ENCODE data around the gene SPSB3.
"Not testable (repeated sequence)": the region's sequence is repeated elsewhere in the genome, so short reads cannot be mapped to it uniquely, and the experiment has no call there.

SPSB3 gene

DNA sequence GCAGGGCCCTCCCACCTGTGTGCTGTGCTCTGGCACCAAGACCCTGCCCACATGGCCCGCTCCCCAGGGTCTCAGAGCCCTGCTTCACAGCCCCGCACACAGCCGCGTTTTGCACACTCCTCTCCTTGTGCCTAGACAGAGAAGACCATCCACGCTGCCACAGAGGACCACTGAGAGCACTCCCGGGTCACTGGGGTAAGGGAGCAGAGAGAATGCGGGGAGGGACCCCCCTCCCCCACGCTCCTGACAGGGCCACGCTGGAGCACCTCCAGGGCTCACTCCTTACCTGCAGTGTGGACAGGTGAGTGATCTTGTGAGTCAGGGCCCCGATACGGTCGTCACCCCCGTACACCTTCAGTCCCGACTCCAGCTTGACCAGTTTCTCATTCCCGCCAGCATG lies 37.2 kb upstream of the SPSB3 start:
- no peaks in the 10 kb centered on the region for H3K27me3 Mint-ChIP-seq
- H3K36me3 Mint-ChIP-seq: peaks cover 2% of the 10 kb centered on the region
- H3K9me3 Mint-ChIP-seq: no peaks in the 10 kb centered on the region
- H3K4me1 Mint-ChIP-seq: peaks cover 10% of the 10 kb centered on the region
- H3K27ac Mint-ChIP-seq: no peak overlapping the region
- no peak overlapping the region for H3K4me3 Mint-ChIP-seq

GRCh38 chr16:1818873-1819525 lies 36.6 kb upstream of the SPSB3 start:
- peaks cover 2% of the 10 kb centered on the region for H3K36me3 Mint-ChIP-seq
- H3K4me1 Mint-ChIP-seq: peaks cover 4% of the 10 kb centered on the region
- H3K9me3 Mint-ChIP-seq: no peaks in the 10 kb centered on the region
- H3K27me3 Mint-ChIP-seq: no peaks in the 10 kb centered on the region
- H3K27ac Mint-ChIP-seq: no peak overlapping the region
- no peak overlapping the region for H3K4me3 Mint-ChIP-seq

DNA sequence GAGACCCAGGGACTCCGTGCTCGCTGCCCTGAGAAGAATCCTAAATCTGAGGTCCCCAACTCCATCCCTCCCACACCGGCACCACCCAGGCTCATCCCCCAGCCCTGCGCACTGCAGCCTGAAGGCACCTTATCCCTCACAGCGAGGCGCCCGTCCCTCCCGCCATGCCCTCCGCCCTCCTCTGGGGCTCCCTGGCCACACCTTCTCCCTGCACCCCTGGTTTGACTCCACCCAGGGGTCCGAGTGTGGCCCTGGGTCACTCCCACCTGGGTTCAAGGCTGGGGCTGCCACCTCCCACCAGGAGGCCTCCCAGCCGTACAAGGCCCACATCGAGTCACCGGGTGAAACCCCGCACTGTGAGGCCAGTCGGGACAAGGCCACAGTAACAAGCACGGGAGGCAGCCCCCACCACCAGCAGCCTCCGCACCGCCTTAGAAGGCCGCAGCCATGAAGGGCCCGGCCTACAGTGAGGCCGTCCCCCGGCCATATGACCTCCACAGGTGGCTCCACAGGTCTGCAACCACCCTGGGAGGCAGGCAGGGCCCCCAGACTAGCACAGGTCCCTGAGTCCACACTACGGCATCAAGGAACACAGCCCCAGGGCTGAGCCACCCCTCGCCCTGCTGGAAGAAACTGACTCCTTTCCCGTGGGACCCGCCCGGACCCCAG lies 36.0 kb upstream of the SPSB3 start:
- H3K4me1 Mint-ChIP-seq: peaks cover 3% of the 10 kb centered on the region
- H3K36me3 Mint-ChIP-seq: peaks cover 2% of the 10 kb centered on the region
- H3K9me3 Mint-ChIP-seq: no peaks in the 10 kb centered on the region
- H3K27ac Mint-ChIP-seq: no peak overlapping the region
- H3K4me3 Mint-ChIP-seq: no peak overlapping the region
- no peaks in the 10 kb centered on the region for H3K27me3 Mint-ChIP-seq

DNA sequence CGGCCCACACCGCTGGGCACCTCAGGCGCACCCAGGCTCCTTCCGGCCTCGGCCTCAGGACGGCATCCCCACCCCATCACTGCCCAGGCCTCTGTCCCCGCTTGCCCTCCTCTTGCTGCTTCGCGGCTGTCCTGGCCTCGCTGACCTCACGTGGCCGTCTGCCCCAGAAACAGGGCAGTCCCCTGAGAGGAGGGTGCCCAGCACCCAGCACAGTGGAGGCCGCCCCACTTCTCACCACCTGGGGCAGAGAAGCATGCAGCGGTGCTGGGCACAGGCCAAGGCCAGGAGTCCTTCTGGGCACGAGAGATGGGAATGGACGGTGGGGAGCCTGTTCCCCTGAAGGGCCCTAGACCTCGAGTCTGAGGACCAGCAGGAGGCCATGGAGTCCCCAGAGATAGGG lies 35.3 kb upstream of the SPSB3 start:
- Mint-ChIP-seq H3K4me3 (no peak overlapping the region), H3K9me3 (no peaks in the 10 kb centered on the region), H3K36me3 (peaks cover 2% of the 10 kb centered on the region), H3K27ac (no peak overlapping the region), H3K27me3 (no peaks in the 10 kb centered on the region), H3K4me1 (peaks cover 7% of the 10 kb centered on the region)

GRCh38 chr16:1817276-1817589 lies 34.9 kb upstream of the SPSB3 start:
- no peaks in the 10 kb centered on the region for H3K9me3 Mint-ChIP-seq
- no peaks in the 10 kb centered on the region for H3K27me3 Mint-ChIP-seq
- H3K4me1 Mint-ChIP-seq: peaks cover 7% of the 10 kb centered on the region
- H3K4me3 Mint-ChIP-seq: no peak overlapping the region
- peaks cover 2% of the 10 kb centered on the region for H3K36me3 Mint-ChIP-seq
- H3K27ac Mint-ChIP-seq: no peak overlapping the region

DNA sequence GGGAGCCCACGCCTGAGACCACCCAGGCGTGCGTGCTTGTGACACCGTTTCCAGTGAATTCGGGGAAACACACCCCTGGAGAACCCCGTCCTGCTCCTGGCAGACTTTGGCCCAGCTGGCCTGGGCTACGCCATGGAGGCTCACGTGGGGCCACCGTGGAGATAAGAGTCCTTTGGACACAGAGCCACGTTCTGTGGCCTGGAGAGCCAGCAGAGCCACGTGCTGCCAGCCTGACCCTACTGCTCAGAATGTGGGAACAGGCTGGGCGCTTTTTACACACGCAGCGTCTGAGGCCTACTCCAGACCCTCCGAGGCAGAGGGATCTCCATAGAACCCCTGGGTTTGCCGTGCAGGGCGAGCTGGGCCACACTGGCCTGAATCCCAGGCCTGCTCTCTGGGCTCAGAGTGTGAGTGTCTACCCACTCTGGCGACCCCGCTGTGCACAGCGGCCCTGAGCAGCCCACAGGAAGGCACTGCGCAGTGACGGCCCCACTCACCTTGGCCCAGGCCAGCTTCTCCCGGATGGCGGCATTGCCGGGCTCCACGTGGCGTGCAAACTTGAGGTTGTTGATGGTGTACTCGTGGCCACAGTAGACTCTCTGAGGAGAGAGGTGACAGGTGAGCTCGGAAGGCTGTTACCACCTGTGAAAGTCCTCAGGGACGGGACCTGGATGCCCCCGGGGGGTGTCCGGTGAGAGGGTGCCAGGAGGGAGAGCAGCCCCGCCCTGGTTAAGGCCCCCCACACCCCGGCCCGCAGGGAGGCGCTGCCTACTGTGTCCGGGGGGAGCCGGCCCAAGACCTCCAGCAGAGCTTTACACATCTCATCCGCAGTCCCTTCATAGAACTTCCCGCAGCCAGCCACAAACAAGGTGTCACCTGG lies 34.3 kb upstream of the SPSB3 start:
- Mint-ChIP-seq H3K4me1 (peaks cover 7% of the 10 kb centered on the region), H3K9me3 (no peaks in the 10 kb centered on the region), H3K4me3 (no peak overlapping the region), H3K36me3 (peaks cover 2% of the 10 kb centered on the region), H3K27ac (no peak overlapping the region), H3K27me3 (no peaks in the 10 kb centered on the region)

DNA sequence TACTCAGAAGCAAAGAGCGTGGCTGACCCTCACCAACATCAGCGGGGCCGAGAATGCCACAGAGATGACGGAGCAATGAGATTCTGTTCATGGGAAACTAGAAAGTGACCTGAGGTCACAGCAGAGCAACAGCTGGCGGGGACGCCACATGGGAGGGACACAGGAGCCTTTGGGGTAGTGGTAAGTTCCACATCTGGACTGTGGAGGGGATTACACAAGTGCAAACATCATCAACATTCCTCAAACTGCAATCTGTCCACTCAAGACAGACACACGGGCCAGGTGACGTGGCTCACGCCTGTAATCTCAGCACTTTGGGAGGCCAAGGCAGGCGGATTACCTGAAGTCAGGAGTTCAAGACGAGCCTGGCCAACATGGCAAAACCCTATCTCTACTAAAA lies 33.1 kb upstream of the SPSB3 start:
- H3K4me1 Mint-ChIP-seq: peaks cover 7% of the 10 kb centered on the region
- no peak overlapping the region for H3K4me3 Mint-ChIP-seq
- no peak overlapping the region for H3K27ac Mint-ChIP-seq
- peaks cover 2% of the 10 kb centered on the region for H3K36me3 Mint-ChIP-seq
- no peaks in the 10 kb centered on the region for H3K9me3 Mint-ChIP-seq
- no peaks in the 10 kb centered on the region for H3K27me3 Mint-ChIP-seq

- H3K27me3 Mint-ChIP-seq: no peaks in the 10 kb centered on the region
- peaks cover 7% of the 10 kb centered on the region for H3K4me1 Mint-ChIP-seq
- H3K9me3 Mint-ChIP-seq: no peaks in the 10 kb centered on the region
- peaks cover 2% of the 10 kb centered on the region for H3K36me3 Mint-ChIP-seq
- H3K4me3 Mint-ChIP-seq: no peak overlapping the region
- H3K27ac Mint-ChIP-seq: no peak overlapping the region
Measured at GRCh38 chr16:1812732-1813163, 30.4 kb upstream of the SPSB3 start.

GRCh38 chr16:1810536-1810935 lies 28.2 kb upstream of the SPSB3 start:
- peaks cover 4% of the 10 kb centered on the region for H3K36me3 Mint-ChIP-seq
- H3K9me3 Mint-ChIP-seq: no peaks in the 10 kb centered on the region
- H3K4me3 Mint-ChIP-seq: no peak overlapping the region
- no peaks in the 10 kb centered on the region for H3K27me3 Mint-ChIP-seq
- no peak overlapping the region for H3K27ac Mint-ChIP-seq
- H3K4me1 Mint-ChIP-seq: peaks cover 7% of the 10 kb centered on the region

- H3K9me3 Mint-ChIP-seq: no peaks in the 10 kb centered on the region
- H3K4me3 Mint-ChIP-seq: no peak overlapping the region
- no peaks in the 10 kb centered on the region for H3K27me3 Mint-ChIP-seq
- H3K36me3 Mint-ChIP-seq: peaks cover 4% of the 10 kb centered on the region
- no peak overlapping the region for H3K27ac Mint-ChIP-seq
- H3K4me1 Mint-ChIP-seq: peaks cover 7% of the 10 kb centered on the region
Measured at GRCh38 chr16:1810106-1810505, 27.7 kb upstream of the SPSB3 start.

DNA sequence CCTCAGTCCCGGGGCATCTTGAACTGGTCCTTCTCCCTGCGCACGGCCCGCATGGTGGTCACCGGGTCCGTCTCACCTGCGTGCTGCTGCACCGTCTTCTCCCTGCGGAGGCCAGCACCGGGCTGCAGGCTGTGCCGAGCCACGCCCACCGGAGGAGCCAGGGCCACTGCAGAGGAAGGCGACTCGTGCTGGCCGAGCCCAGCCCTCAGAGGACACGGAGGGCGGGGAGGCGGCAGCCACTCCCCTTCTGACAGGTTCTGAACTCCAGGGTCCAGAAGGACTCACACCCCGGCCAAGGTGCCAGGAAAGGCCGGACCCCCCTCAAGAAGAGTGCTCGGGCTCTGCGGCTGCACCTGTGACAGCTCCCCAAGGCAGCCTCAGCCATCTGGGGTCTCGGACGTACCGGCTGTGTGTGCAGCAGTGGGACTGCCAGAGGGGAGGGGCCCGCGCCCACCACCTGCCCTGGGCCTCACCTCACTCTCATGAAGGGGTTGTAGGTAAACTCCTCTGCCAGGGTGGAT lies 27.0 kb upstream of the SPSB3 start:
- Mint-ChIP-seq H3K9me3 (no peaks in the 10 kb centered on the region), H3K36me3 (peaks cover 4% of the 10 kb centered on the region), H3K27me3 (no peaks in the 10 kb centered on the region), H3K27ac (no peak overlapping the region), H3K4me3 (no peak overlapping the region), H3K4me1 (peaks cover 7% of the 10 kb centered on the region)

DNA sequence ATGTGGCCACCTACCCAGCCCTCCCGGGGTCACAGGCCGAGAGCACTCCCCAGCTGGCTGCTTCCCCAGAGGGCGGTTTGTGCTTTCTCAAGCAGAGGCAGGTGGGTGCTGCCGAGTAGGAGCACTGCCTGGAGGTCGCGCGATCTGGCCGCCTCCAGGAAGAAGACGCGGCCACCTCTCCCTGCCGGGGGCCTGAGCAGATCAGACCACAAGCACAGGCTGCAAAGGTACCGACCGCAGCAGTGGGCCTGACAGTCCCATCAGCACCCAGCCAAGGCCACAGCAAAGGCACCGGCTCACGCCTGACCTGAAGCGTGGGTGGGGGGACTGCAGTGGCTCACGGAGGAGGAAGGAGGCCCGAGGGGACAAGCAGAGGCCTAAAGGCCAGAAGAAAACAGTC lies 26.3 kb upstream of the SPSB3 start:
- Mint-ChIP-seq H3K36me3 (peaks cover 4% of the 10 kb centered on the region), H3K4me3 (no peak overlapping the region)

DNA sequence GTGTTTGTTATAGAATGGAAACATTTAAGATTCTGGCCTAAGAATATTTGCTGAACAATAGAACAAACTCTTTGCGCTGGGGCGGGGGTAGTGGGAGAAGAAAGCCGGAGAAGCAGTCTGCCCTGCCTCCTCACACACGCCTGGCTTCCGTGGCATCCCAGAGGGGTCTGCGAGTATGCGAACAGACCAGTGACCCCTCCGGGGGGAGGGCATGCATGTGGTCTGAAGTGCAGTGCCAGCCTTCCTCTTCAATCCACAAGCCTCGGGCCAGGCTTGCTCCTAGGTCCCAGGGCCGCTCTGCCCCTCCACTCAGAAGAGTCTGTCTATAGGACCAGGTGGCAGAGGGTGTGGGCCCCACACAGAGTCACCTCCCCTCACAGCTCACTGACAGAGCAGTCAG lies 25.3 kb upstream of the SPSB3 start:
- Mint-ChIP-seq H3K9me3 (no peaks in the 10 kb centered on the region), H3K27ac (no peak overlapping the region), H3K4me3 (no peak overlapping the region), H3K36me3 (peaks cover 4% of the 10 kb centered on the region), H3K4me1 (no peaks in the 10 kb centered on the region), H3K27me3 (no peaks in the 10 kb centered on the region)

More for the DNA sequence above, 26.3 kb upstream of the SPSB3 start:
- H3K27me3 Mint-ChIP-seq: no peaks in the 10 kb centered on the region
- no peaks in the 10 kb centered on the region for H3K9me3 Mint-ChIP-seq
- H3K27ac Mint-ChIP-seq: no peak overlapping the region
- peaks cover 7% of the 10 kb centered on the region for H3K4me1 Mint-ChIP-seq

DNA sequence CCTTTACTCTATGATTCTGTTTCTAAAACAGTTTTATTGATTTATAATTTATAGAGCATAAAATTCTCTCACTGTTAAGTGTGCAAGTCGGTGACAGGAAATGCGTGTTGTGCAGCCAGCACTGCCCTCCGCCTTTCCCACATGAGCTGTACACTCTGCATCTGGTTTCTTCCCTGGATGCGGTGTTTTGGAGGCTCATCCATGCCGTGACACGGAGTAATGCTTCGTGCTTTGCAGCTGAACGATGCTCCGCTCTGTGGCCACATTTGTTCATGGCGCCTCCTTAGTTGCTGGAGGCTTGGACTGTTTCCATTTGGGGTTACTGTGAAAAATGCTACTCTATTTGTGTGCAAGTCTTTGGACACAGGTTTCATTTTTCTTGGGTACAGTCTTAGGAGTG lies 18.3 kb upstream of the SPSB3 start:
- Mint-ChIP-seq H3K27ac (no peak overlapping the region), H3K27me3 (no peaks in the 10 kb centered on the region), H3K4me3 (no peak overlapping the region)

GRCh38 chr16:1799263-1799662 lies 16.9 kb upstream of the SPSB3 start:
- not testable (repeated sequence) for H3K4me1 Mint-ChIP-seq, H3K27ac Mint-ChIP-seq, H3K27me3 Mint-ChIP-seq, H3K9me3 Mint-ChIP-seq, H3K36me3 Mint-ChIP-seq, H3K4me3 Mint-ChIP-seq

More for the DNA sequence above, 18.3 kb upstream of the SPSB3 start:
- H3K36me3 Mint-ChIP-seq: peaks cover 2% of the 10 kb centered on the region
- no peaks in the 10 kb centered on the region for H3K9me3 Mint-ChIP-seq
- no peaks in the 10 kb centered on the region for H3K4me1 Mint-ChIP-seq
